HG02981 (cell line): ENCODE results near the gene TMEM132D.

Experiments
- ATAC-seq: cut with Tn5 transposase; IDR thresholded peaks from one replicate; pipeline ENCODE4 v1.9.1; 2021; ENCODE audit warnings: mild to moderate bottlenecking, moderate library complexity; ENCODE audit not compliant: unreplicated experiment

The TMEM132D gene

DNA sequence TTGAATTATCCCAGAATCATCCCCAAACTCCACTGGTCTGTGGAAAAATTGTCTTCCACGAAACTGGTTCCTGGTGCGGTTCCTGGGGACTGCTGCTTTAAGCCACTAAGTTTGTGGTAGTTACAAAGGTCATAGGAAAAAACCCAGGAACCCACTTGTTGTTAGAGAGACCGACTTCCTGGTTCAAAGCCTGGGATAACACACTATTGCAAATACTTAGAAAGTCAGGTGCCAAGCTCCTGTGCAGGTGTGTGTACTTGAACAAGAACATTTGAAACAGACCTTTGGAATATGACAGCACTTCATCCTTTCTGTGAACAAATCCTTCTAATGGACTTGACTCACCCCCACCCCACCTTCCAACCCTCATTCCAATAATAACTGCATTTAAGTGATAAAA, 530.9 kb downstream of the TMEM132D start:
- no peak for ATAC-seq

DNA sequence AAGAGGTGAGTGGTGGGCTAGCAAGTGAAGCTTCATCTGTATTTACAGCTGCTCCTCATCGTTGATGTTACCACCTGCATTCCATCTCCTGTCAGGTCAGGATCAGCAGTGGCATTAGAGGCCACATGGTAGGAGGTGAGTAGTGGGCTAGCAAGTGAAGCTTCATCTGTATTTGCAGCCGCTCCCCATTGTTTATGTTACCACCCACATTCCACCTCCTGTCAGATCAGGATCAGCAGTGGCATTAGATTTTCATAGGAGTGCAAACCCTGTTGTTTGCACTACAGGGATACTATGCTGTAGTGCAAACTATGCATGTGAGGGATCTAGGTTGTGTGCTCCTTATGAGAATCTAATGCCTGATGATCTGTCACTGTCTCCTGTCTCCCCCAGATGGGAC, 531.5 kb downstream of the TMEM132D start:
- ATAC-seq: no peak

DNA sequence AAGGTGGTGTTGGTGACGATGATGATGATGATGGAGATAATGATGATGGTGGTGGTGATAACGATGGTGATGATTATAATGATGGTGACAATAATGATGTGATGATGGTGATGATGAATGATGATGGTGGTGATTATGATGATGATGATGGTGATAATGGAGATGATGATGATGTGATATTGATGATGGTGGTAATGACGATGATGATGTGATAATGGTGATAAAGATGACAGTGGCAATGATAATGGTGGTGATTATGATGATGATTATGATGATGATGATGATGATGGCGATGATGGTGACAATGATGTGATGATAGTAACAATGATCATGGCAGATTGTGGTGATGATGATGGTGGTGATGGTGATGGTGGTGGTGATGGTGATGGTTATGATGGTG, 532.6 kb downstream of the TMEM132D start:
- no peak for ATAC-seq

DNA sequence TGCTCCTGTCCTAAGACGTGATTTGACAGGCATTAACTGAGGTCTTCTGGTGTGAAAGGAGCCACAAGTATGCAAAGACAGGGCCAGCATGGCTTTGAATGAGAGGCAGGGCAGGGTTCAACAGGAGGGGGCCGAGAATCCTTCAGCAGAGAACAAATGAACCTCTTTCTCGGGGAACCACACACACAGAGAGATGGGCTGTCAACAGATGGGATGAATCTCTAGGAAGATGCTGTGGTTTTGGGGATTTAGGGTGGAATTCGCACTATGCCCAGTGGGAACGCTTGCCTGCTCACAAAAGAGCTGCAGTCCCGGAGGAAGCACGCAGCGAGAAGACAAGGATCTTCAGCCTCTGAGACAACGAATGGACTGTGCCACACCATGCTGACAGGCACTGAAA, 537.2 kb downstream of the TMEM132D start:
- ATAC-seq: no peak

DNA sequence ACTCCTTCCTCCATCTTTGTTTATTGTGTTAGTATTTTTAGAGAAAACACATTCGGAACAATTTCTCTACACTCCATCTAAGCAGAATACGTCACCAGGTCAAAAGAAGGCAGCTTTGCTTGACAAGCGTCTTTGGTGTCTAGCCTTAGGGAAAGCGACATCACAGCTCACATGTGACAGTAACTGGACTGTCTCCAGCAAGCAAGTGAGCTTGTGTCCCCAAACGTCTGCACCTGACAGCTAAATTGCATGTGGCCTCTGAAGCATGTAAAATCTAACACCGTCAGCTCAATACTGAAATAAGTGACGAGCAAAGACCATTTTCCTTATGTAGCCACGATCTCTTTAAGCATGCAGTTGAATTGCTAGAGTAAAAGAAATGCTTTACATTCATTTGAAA, 540.8 kb downstream of the TMEM132D start:
- no peak for ATAC-seq

DNA sequence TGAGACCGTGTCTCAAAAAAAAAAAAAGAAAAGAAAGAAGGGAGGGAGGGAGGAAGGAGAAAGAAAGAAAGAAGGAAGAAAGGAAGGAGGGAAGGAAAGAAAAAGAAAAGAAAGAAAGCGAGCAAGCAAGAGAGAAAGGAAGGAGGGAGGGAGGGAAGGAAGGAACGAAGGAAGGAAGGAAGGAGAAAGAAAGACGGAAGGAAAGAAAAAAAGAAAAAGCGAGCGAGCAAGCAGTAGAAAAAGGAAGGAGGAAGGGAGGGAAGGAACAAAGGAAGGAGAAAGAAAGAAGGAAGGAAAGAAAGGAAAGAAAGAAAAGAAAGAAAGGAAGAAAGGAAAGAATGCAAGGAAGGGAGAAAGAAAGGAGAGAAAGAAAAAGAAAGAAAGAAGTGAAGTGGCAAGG, 546.6 kb downstream of the TMEM132D start:
- ATAC-seq: no peak

DNA sequence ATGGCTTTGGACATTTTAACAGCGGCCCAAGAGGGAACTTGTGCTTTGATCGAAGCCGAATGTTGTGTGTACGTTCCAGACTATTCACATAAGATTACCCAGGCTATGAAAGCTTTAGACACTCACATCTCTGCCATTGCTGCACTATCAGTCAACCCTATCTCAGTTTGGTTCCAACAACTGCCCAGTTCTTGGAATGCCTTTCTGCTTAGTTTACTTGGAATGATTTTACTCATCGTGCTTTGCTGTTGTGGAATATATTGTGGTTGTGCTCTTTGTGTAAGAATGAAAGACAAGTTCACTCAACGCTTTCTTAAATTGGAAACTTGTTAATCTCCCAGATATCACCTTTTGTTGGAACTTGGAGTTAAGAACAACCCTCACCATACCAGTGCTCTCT, 552.3 kb downstream of the TMEM132D start:
- no peak for ATAC-seq

DNA sequence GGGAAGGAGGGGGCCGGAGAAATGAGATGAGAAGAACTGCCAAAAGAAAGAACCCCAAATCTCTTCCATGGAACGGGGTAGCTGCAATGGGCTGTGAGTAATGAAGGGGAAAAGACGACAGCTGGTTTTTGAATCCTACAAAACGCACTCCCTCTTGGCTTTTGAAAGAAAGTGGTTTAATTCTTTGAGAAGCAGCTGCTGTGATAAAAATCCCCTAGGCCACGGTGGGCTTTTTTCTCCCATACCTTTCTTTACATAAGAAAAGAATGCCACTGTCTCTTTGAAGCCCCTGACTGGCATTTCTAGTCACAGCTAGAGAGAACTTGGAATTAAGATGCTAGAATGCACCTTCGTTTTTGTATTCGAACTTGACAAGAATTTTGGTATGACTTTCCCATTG, 564.5 kb downstream of the TMEM132D start:
- ATAC-seq: no peak

DNA sequence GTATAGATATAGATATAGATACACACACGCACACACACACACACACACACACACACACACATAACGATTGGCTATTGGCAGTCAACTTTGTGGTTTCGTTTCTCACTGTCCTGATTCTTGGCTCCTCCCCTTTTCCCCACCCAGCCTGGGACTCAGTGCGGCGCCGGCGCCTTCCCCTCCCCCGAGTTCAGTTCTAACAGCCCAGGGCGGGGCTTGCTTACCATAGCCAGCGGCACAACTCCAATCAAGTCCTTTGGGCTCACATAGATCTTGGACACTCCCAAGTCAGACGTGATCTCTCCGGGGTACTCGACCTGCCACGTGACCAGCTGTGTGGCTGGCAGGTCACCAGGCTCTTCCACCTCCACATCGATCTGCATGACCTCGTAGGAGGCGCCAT, 566.4 kb downstream of the TMEM132D start:
- no peak for ATAC-seq

DNA sequence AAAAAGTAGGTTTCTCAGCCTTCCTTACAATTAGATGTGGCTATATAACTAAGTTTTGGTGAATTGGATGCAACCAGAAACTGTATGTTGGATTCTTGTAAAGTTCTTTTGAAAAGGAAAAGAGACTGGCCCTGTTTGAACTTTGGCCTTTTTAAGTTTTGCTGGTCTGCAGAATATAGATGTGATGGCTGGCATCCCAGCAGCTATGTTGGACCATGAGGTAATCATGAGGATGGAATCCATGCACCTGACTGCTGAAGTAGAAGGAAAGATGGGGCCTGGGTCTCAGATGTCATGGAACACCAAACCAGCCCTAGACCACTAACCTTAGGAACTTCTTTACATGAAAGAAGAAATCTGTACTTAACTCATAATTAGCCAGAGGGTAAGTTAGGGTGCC, 568.1 kb downstream of the TMEM132D start:
- no peak for ATAC-seq

DNA sequence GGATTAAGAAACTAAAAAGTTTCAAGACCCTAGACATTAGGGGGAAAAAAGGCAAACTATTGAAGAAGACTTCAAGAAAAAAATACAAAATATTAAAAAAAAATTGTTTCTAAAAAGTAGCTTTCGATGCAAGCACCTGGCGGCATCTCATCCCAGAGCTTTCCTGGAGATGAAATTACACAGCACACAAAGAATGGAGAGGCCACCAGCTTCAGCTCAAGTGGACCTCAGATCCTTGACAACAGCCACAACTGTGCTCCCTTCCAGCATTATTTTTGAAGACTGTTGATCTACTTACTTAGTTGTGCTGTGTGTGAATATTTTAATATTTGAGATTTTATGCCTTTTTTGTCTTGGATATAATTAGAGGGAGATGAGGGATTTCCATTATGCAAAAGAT, 571.5 kb downstream of the TMEM132D start:
- ATAC-seq: no peak

DNA sequence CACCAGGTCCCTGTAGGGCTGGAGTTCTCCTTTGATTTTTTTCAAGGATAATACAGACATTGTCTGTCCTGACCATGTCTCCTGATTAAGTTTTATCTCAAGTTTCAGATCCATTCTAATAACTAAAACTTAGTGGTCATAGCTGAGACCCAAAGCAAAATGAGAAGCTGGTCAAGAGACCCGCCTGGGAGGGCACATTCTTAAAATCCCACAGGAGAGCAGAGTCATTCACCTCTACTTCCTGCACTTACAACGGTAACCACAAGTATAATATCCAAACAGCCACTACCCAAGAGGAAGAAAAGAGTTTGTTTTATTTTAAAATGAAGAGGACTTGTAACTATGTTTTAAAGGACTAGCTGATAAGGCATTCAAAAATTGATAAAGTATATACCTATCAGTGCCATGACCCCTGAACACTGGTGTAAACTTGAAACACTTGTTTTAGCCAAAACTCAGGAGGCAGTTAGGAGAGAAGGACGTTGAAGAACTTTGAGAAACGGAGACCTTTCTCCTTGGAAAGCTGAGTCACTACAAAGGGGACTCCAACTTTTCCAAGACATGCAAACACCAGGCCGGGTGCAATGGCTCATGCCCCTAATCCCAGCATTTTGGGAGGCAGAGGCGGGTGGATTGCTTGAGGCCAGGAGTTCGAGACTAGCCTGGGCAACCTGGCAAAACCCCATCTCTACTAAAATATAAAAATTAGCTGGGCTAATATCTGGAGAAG, 572.3 kb downstream of the TMEM132D start:
- ATAC-seq: no peak

DNA sequence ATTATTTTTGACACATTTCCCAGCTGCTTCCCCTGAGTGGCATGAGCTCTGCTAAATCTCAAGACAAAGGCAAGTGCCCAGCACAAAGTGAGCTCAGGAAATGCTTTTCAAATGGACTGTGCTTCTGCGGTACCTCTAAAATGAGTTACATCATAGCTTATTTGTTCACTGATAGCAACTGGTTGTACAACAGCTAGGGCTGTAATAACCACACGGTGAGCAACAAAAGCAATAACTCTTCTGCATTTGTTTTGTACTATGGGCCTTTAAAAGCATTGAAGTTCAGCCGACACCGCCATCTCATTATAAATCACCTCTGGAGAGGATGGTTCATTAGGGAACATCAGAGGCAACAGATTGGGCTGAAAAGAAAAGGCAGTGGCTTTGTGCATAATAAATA, 575.6 kb downstream of the TMEM132D start:
- ATAC-seq: no peak

DNA sequence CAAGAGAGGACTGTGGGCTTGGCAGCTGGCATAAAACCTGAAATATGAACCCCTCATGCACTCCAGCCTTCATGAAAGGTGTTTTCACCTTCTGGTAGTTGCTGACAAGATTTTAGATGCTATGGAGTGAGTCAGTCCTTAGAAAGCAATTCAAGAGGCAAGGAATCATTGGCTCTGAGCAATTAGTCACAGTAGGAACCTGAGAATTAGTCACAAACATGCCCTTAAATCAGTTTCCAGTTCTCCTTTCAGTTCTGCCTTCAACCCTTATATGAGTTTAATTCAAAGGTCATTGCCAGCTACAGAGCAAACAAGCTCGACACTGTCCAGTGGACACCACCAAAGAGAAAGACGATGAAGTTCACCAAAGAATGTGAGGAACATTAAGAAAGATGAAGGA, 578.3 kb downstream of the TMEM132D start:
- no peak for ATAC-seq

DNA sequence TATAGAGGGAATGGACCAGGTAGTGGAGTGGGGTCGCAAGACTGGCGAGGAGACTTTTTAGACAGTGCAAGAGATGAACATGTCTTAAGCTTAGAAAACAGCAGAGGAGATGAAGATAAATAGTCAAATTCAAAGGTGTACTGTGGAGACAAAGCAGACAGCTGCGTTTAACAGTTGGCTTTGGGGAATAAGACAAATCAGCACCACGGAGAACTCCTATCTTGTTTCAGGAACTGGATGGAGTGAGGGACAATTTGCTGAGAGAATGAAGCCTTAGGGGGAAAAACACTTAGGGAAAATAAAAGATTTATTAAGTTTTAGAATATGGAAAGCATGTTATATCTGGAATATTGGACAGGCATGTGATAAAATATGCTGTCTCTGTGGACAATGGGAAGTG, 591.8 kb downstream of the TMEM132D start:
- no peak for ATAC-seq

DNA sequence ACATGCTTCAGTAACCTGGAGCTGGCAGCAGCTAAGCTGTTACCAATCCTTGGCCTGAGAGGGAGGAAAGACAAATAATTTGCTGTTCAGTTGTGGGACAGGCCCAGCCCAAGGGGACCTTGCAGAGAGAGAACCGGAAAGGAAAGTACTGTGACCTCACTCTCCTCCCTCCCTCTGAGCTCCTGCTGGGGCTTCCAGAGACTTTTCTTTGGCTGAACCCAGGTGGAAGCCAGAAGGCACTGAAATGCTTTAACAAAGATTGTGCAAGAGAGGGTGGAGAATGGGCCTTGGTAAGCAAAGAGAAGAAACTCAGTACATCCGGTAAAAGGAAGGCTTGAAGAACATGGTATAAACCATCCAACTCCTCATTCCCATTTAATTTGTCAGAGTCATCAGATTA, 593.5 kb downstream of the TMEM132D start:
- no peak for ATAC-seq

DNA sequence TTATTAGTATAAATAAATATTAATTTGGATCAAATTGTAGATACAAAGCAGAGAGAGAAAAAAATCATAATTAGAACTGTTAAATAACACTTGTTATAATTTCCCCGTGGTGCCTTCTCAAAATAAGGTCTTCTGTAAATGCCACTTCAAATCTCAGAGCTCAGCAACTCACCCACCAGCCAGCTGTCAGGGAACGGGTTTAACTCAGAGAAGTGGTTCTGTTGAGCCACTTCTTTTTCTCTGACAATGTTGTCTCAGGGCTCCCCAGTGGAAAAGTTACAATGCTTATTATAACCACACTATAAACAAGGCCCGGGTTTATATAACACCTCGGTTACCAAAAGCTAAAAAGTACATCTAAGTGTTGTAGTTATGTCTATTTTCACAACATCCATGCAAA, 598.0 kb downstream of the TMEM132D start:
- ATAC-seq: no peak

DNA sequence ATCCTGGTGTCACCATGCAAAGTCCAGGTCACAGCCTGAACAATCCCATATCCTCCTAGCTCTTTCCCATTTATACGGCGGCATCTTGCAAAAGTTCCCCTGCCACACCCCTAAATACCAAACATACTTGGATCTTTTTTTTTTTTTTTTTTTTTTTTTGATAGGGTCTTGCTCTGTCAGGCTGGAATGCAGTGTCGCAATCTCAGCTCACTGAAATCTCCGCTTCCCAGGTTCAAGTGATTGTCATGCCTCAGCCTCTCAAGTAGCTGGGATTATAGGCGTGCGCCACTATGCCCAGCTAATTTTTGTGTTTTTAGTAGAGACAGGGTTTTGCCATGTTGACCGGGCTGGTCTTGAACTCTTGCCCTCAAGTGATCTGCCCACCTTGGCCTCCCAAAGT, 599.3 kb downstream of the TMEM132D start:
- ATAC-seq: no peak

DNA sequence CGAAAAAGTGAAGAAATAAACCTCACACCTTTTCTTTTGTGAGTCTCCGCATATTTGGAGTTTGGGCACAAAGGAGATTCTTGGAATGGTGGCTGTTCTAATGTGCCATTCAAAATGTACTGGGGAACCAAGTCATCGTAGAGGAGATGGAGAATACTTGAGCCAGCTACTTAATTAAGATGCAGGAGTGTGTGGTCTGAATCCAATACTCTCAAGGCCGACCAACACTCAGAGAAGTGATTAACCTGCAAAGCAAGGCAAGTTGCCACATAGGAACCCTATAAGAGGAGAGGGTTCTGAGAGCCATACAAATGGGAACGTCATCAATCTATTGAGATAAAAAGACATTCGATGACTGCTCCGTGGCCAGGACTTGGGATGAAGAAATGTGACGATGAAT, 603.8 kb downstream of the TMEM132D start:
- no peak for ATAC-seq

DNA sequence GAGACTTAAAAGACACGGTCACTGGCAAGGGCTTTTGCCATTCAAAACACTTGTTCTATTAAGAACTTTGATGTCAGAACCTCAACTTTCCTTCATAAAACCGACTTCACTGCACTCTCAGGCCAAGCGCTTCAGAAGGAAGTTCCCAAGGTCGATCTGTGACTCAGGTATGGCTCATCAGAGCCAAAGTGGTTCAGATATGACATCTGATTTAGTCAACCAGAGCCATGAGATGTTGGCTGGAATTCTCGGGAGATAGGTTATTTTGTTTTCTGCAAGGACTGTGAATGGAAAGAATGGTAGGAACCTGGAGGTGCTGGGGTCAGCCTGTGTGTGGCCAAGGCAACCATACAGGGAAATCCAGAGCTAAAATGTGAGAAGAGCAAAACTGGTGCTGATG, 604.9 kb downstream of the TMEM132D start:
- ATAC-seq: no peak

DNA sequence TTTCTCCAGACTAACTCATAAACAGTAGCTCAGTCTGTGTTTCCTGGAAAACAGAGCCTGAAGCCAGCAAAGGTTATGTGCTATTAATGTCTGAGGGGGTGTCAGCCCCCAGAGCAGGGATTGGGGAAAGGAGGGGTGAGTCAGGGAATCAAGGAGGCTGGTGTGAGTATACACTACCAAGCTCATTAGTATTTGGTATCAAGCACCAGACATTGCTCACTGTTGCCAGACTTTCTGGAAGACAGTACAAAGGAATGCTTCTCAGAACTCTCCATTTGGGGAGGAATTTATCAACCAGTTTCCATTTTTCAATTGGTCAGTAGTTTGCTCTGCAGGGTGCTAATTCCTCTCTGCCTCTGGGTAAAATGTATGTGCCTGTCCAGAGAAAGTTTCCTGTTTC, 607.2 kb downstream of the TMEM132D start:
- no peak for ATAC-seq

DNA sequence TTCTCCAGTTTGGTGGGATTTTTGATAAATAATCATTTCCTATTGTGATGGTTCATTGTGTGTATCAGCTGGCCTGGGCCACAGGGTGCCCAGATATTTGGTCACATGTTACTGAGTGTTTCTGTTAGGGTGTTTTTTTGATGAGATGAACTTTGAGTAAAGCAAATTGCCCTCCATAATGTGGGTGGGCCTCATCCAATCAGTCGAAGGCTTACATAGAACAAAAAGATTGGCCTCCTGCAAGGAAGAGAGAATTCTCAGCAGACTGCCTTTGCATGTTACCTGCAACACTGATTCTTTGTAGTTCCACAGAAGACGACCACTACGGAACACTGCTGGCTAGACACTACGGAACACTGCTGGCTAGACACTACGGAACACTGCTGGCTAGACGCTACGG, 609.0 kb downstream of the TMEM132D start:
- ATAC-seq: no peak

DNA sequence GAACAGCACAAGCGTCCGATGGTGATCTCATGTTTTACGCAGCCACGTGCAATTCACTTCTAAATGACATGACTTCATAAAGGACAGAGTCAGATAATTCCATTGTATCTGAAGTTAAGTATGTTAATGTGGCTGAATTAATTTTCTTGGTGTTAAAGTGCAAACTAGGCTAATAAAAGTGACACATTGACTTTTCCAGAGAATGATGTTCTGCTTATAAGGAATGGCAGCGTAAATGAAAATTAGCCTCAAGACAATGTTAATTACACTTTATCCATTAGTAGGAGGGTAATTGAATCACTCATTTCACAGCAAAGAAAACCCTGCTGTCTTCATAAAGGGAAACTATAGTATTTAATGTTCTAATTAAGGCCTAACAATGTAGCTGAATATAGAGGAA, 624.1 kb downstream of the TMEM132D start:
- ATAC-seq: no peak
